Measurements from ENCODE around the gene EIF4E3.
A peak's percentile ranks its signal among the peaks of the same experiment; 100 is the strongest.

The EIF4E3 gene

GRCh38 chr3:71725271-71725991, at the start of gene EIF4E3:
TSS of gene EIF4E3 (minus strand) at chr3:71725402. CDS start at chr3:71725367, 35 bp downstream.
- DNase-seq = peak; percentile 52

- DNase-seq = no peak
Observed at GRCh38 chr3:71771884-71772283, 46.7 kb upstream of the EIF4E3 start.

GRCh38 chr3:71771126-71771525, 45.9 kb upstream of the EIF4E3 start:
- DNase-seq = no peak

GRCh38 chr3:71763426-71763825, 38.2 kb upstream of the EIF4E3 start:
- DNase-seq = no peak

GRCh38 chr3:71760140-71760539, 34.9 kb upstream of the EIF4E3 start:
- DNase-seq = no peak

GRCh38 chr3:71759401-71759800, 34.2 kb upstream of the EIF4E3 start:
- no peak for DNase-seq

GRCh38 chr3:71758091-71758490, 32.9 kb upstream of the EIF4E3 start:
- DNase-seq = no peak

GRCh38 chr3:71754610-71755253, 29.5 kb upstream of the EIF4E3 start:
- no peak for DNase-seq

- DNase-seq = peak; percentile 21
Observed at GRCh38 chr3:71753701-71754609, 28.8 kb upstream of the EIF4E3 start, which contains the start of gene GPR27. TSS of gene GPR27 (plus strand) at chr3:71753855. CDS start at chr3:71754050, 195 bp downstream.

GRCh38 chr3:71752831-71753700, 27.9 kb upstream of the EIF4E3 start:
- no peak for DNase-seq

GRCh38 chr3:71751602-71752001, 26.4 kb upstream of the EIF4E3 start:
- DNase-seq = no peak

GRCh38 chr3:71744738-71745137, 19.5 kb upstream of the EIF4E3 start:
- DNase-seq = no peak

- DNase-seq = no peak
Observed at GRCh38 chr3:71742621-71743020, 17.4 kb upstream of the EIF4E3 start.

- no peak for DNase-seq
Observed at GRCh38 chr3:71734881-71735280, 9.7 kb upstream of the EIF4E3 start.

- no peak for DNase-seq
Observed at GRCh38 chr3:71733319-71733718, 8.1 kb upstream of the EIF4E3 start.

- no peak for DNase-seq
Observed at GRCh38 chr3:71732637-71733036, 7.4 kb upstream of the EIF4E3 start.

- DNase-seq = no peak
Observed at GRCh38 chr3:71728632-71729342, 3.6 kb upstream of the EIF4E3 start.

- peak; percentile 31 for DNase-seq
Observed at GRCh38 chr3:71726146-71726545, 944 bp upstream of the EIF4E3 start.

GRCh38 chr3:71724584-71725270, 475 bp downstream of the EIF4E3 start:
- DNase-seq = peak; percentile 18

- no peak for DNase-seq
Observed at GRCh38 chr3:71724171-71724453, 1.1 kb downstream of the EIF4E3 start.

GRCh38 chr3:71723452-71724170, 1.6 kb downstream of the EIF4E3 start:
- peak; percentile 27 for DNase-seq

Measured in stimulated activated naive CD4-positive, alpha-beta T cell treated with Interleukin-2 at 50 U/mL for 16 hours (primary cell).